ENCODE measurements around the gene ANKRD53. TPM values are rescaled to one million over a fixed set of nuclear protein-coding genes. Genes with fewer than 3 reads are reported as not detected.
A peak's percentile ranks its signal among the peaks of the same experiment; 100 is the strongest.

Gene ANKRD53
- total RNA-seq, 5 donors from 2014 or later (not counting 1 experiment from before 2014, with no cell fraction given) = 0.20 to 0.88 (median 0.45) TPM; not detected in 1

GRCh38 chr2:70985283-70985688, 6.9 kb downstream of the ANKRD53 start:
- DNase-seq = no peak
- no peaks in the 10 kb centered on the region for H3K27me3 Mint-ChIP-seq
- peaks cover 13 to 48% of the 10 kb centered on the region in 2 donors for H3K36me3 ChIP-seq (ENCODE audit: control insufficient read depth in 2 of 2, extremely low read depth in 1 of 2, insufficient read depth in 1 of 2, low read length in 1 of 2)

GRCh38 chr2:70985956-70986355, 7.5 kb downstream of the ANKRD53 start:
- H3K27me3 Mint-ChIP-seq = no peaks in the 10 kb centered on the region
- no peaks in the 10 kb centered on the region for H3K27me3 ChIP-seq (replicated peaks in 1 of 2; ENCODE audit: control insufficient read depth in 2 of 2, extremely low read depth in 1 of 2, insufficient read depth in 2 of 2, low read length in 1 of 2)
- ChIA-PET POLR2A (no interaction called here), CTCF (interaction anchor here in 1 of 2 donors (0.5 to 0.9 kb wide), 3 partner anchors 11 to 122 kb away, joined by 3 to 6 read pairs (median 5); no protein-coding TSS in a partner anchor)
- no peak overlapping the region for H3K27ac ChIP-seq (ENCODE audit: low read length)
- peaks cover 32% of the 10 kb centered on the region for H3K36me3 Mint-ChIP-seq
- no peak overlapping the region for H3K4me3 ChIP-seq (ENCODE audit: control insufficient read depth in 1 of 2, extremely low read depth in 1 of 2, low read length in 1 of 2)
- H3K9me3 Mint-ChIP-seq = no peaks in the 10 kb centered on the region
- H3K36me3 ChIP-seq (ENCODE audit: control insufficient read depth in 2 of 2, extremely low read depth in 1 of 2, insufficient read depth in 1 of 2, low read length in 1 of 2) = peaks cover 18 to 55% of the 10 kb centered on the region in 2 donors
- H3K4me1 Mint-ChIP-seq = peaks cover 9 to 17% (median 17%) of the 10 kb centered on the region in 3 donors
- H3K27ac Mint-ChIP-seq = peak overlapping the region in 1 of 2 donors; percentile 45
- no peak overlapping the region for H3K4me3 Mint-ChIP-seq
- peaks cover 0 to 12% of the 10 kb centered on the region in 2 experiments for H3K4me1 ChIP-seq (ENCODE audit: control insufficient read depth in 1 of 2, extremely low read depth in 1 of 2, insufficient read depth in 2 of 2, low read length in 2 of 2)
- DNase-seq (peak in 2 of 35 experiments; percentile 1 to 13), ATAC-seq (replicated peaks in 1 of 4) (no peak)
- no peaks in the 10 kb centered on the region for H3K9me3 ChIP-seq
- WGBS (ENCODE audit: insufficient coverage) = 100% methylated on average over 1 of the region's 1 CpG

More at GRCh38 chr2:70985283-70985688, 6.9 kb downstream of the ANKRD53 start:
- Mint-ChIP-seq H3K4me1 (peaks cover 6 to 15% (median 15%) of the 10 kb centered on the region in 3 donors), H3K27ac (peak overlapping the region in 1 of 2 donors; percentile 34), H3K9me3 (no peaks in the 10 kb centered on the region), H3K36me3 (peaks cover 29% of the 10 kb centered on the region), H3K4me3 (no peak overlapping the region)
- WGBS (ENCODE audit: insufficient coverage) = no CpG with 5 or more reads among the region's 5 CpGs
- Histone ChIP-seq H3K4me1 (ENCODE audit: control insufficient read depth in 1 of 2, extremely low read depth in 1 of 2, insufficient read depth in 2 of 2, low read length in 2 of 2) (peaks cover 0 to 12% of the 10 kb centered on the region in 2 experiments), H3K9me3 (no peaks in the 10 kb centered on the region), H3K27ac (ENCODE audit: low read length) (no peak overlapping the region), H3K4me3 (ENCODE audit: control insufficient read depth in 1 of 2, extremely low read depth in 1 of 2, low read length in 1 of 2) (no peak overlapping the region), H3K27me3 (replicated peaks in 1 of 2; ENCODE audit: control insufficient read depth in 2 of 2, extremely low read depth in 1 of 2, insufficient read depth in 2 of 2, low read length in 1 of 2) (no peaks in the 10 kb centered on the region)
- CTCF ChIA-PET = interaction anchor here (0.5 to 1.6 kb wide), 5 partner anchors 9 to 691 kb away, joined by 3 to 6 read pairs (median 4); partner anchors contain the start of gene MPHOSPH10 (in 1 of the 2)
- POLR2A ChIA-PET = no interaction called here
- ATAC-seq (replicated peaks in 1 of 4) = no peak

GRCh38 chr2:70986499-70987189, 8.2 kb downstream of the ANKRD53 start:
- peaks cover 22 to 61% of the 10 kb centered on the region in 2 donors for H3K36me3 ChIP-seq (ENCODE audit: control insufficient read depth in 2 of 2, extremely low read depth in 1 of 2, insufficient read depth in 1 of 2, low read length in 1 of 2)
- no peak overlapping the region for H3K4me3 Mint-ChIP-seq
- ChIA-PET POLR2A (no interaction called here), CTCF (interaction anchor here in 1 of 2 donors (0.6 kb wide), 1 partner anchor 10 kb away, joined by 3 read pairs; no protein-coding TSS in a partner anchor)
- no peaks in the 10 kb centered on the region for H3K27me3 ChIP-seq (replicated peaks in 1 of 2; ENCODE audit: control insufficient read depth in 2 of 2, extremely low read depth in 1 of 2, insufficient read depth in 2 of 2, low read length in 1 of 2)
- H3K9me3 ChIP-seq = no peaks in the 10 kb centered on the region
- peaks cover 2 to 12% of the 10 kb centered on the region in 2 experiments for H3K4me1 ChIP-seq (ENCODE audit: control insufficient read depth in 1 of 2, extremely low read depth in 1 of 2, insufficient read depth in 2 of 2, low read length in 2 of 2)
- peaks cover 16 to 22% (median 21%) of the 10 kb centered on the region in 3 donors for H3K4me1 Mint-ChIP-seq
- H3K4me3 ChIP-seq (ENCODE audit: control insufficient read depth in 1 of 2, extremely low read depth in 1 of 2, low read length in 1 of 2) = no peak overlapping the region
- peak in 2 of 35 experiments; percentile 2 to 9 for DNase-seq
- H3K9me3 Mint-ChIP-seq = no peaks in the 10 kb centered on the region
- H3K27ac ChIP-seq (ENCODE audit: low read length) = no peak overlapping the region
- H3K27me3 Mint-ChIP-seq = no peaks in the 10 kb centered on the region
- no peak overlapping the region for H3K27ac Mint-ChIP-seq
- no peak for ATAC-seq (replicated peaks in 1 of 4)
- H3K36me3 Mint-ChIP-seq = peaks cover 37% of the 10 kb centered on the region
- 84% methylated on average over 4 of the region's 4 CpGs for WGBS (ENCODE audit: insufficient coverage)

GRCh38 chr2:70987386-70987785, 9.0 kb downstream of the ANKRD53 start:
- H3K27ac Mint-ChIP-seq = no peak overlapping the region
- ChIA-PET POLR2A (no interaction called here), CTCF (no interaction called here)
- H3K4me3 Mint-ChIP-seq = no peak overlapping the region
- WGBS (ENCODE audit: insufficient coverage) = 100% methylated on average over 1 of the region's 1 CpG
- Histone ChIP-seq H3K4me3 (ENCODE audit: control insufficient read depth in 1 of 2, extremely low read depth in 1 of 2, low read length in 1 of 2) (no peak overlapping the region), H3K36me3 (ENCODE audit: control insufficient read depth in 2 of 2, extremely low read depth in 1 of 2, insufficient read depth in 1 of 2, low read length in 1 of 2) (peaks cover 22 to 64% of the 10 kb centered on the region in 2 donors), H3K27ac (ENCODE audit: low read length) (no peak overlapping the region), H3K9me3 (no peaks in the 10 kb centered on the region), H3K27me3 (replicated peaks in 1 of 2; ENCODE audit: control insufficient read depth in 2 of 2, extremely low read depth in 1 of 2, insufficient read depth in 2 of 2, low read length in 1 of 2) (no peaks in the 10 kb centered on the region), H3K4me1 (ENCODE audit: control insufficient read depth in 1 of 2, extremely low read depth in 1 of 2, insufficient read depth in 2 of 2, low read length in 2 of 2) (peaks cover 2 to 12% of the 10 kb centered on the region in 2 experiments)
- H3K4me1 Mint-ChIP-seq = peaks cover 18 to 28% (median 23%) of the 10 kb centered on the region in 3 donors
- H3K27me3 Mint-ChIP-seq = no peaks in the 10 kb centered on the region
- H3K9me3 Mint-ChIP-seq = no peaks in the 10 kb centered on the region
- DNase-seq (peak in 1 of 35 experiments; percentile 2), ATAC-seq (replicated peaks in 1 of 4) (no peak)
- H3K36me3 Mint-ChIP-seq = peaks cover 38% of the 10 kb centered on the region

- 100% methylated on average over 1 of the region's 4 CpGs for WGBS (ENCODE audit: insufficient coverage)
- peaks cover 22 to 64% of the 10 kb centered on the region in 2 donors for H3K36me3 ChIP-seq (ENCODE audit: control insufficient read depth in 2 of 2, extremely low read depth in 1 of 2, insufficient read depth in 1 of 2, low read length in 1 of 2)
- no peak overlapping the region for H3K27ac ChIP-seq (ENCODE audit: low read length)
- Mint-ChIP-seq H3K36me3 (peaks cover 38% of the 10 kb centered on the region), H3K27me3 (no peaks in the 10 kb centered on the region), H3K4me1 (peaks cover 24 to 34% (median 29%) of the 10 kb centered on the region in 3 donors), H3K27ac (no peak overlapping the region), H3K4me3 (no peak overlapping the region), H3K9me3 (no peaks in the 10 kb centered on the region)
- H3K4me1 ChIP-seq (ENCODE audit: control insufficient read depth in 1 of 2, extremely low read depth in 1 of 2, insufficient read depth in 2 of 2, low read length in 2 of 2) = peaks cover 3 to 17% of the 10 kb centered on the region in 2 experiments
- ChIA-PET CTCF (no interaction called here), POLR2A (no interaction called here)
- peak in 2 of 35 experiments; percentile 9 to 11 for DNase-seq
- no peaks in the 10 kb centered on the region for H3K27me3 ChIP-seq (replicated peaks in 1 of 2; ENCODE audit: control insufficient read depth in 2 of 2, extremely low read depth in 1 of 2, insufficient read depth in 2 of 2, low read length in 1 of 2)
- no peak overlapping the region for H3K4me3 ChIP-seq (ENCODE audit: control insufficient read depth in 1 of 2, extremely low read depth in 1 of 2, low read length in 1 of 2)
- no peak for ATAC-seq (replicated peaks in 1 of 4)
- no peaks in the 10 kb centered on the region for H3K9me3 ChIP-seq
Measured at GRCh38 chr2:70988151-70988550, 9.7 kb downstream of the ANKRD53 start.

- Mint-ChIP-seq H3K27ac (no peak overlapping the region), H3K9me3 (no peaks in the 10 kb centered on the region), H3K4me3 (no peak overlapping the region), H3K36me3 (peaks cover 38% of the 10 kb centered on the region), H3K4me1 (peaks cover 32 to 43% (median 37%) of the 10 kb centered on the region in 3 donors), H3K27me3 (no peaks in the 10 kb centered on the region)
- DNase-seq (peak in 2 of 35 experiments; percentile 10 to 19), ATAC-seq (replicated peaks in 1 of 4) (no peak)
- no peaks in the 10 kb centered on the region for H3K27me3 ChIP-seq (replicated peaks in 1 of 2; ENCODE audit: control insufficient read depth in 2 of 2, extremely low read depth in 1 of 2, insufficient read depth in 2 of 2, low read length in 1 of 2)
- CTCF ChIA-PET = no interaction called here
- H3K4me3 ChIP-seq (ENCODE audit: control insufficient read depth in 1 of 2, extremely low read depth in 1 of 2, low read length in 1 of 2) = no peak overlapping the region
- no peak overlapping the region for H3K27ac ChIP-seq (ENCODE audit: low read length)
- POLR2A ChIA-PET = no interaction called here
- WGBS (ENCODE audit: insufficient coverage) = 94% methylated on average over 12 of the region's 16 CpGs
- no peaks in the 10 kb centered on the region for H3K9me3 ChIP-seq
- peaks cover 9 to 25% of the 10 kb centered on the region in 2 experiments for H3K4me1 ChIP-seq (ENCODE audit: control insufficient read depth in 1 of 2, extremely low read depth in 1 of 2, insufficient read depth in 2 of 2, low read length in 2 of 2)
- H3K36me3 ChIP-seq (ENCODE audit: control insufficient read depth in 2 of 2, extremely low read depth in 1 of 2, insufficient read depth in 1 of 2, low read length in 1 of 2) = peaks cover 22 to 64% of the 10 kb centered on the region in 2 donors
Measured at GRCh38 chr2:70988726-70989648, 10.6 kb downstream of the ANKRD53 start.

Measured in T-cell (primary cell).